Measurements from ENCODE around the gene GNG3. TPM values are rescaled to one million over a fixed set of nuclear protein-coding genes. Genes with fewer than 3 reads are reported as not detected.
"Not testable (repeated sequence)": the region's sequence is repeated elsewhere in the genome, so short reads cannot be mapped to it uniquely, and the experiment has no call there.

The GNG3 gene
- total RNA-seq, 1 donor from 2014 or later, result not detected

DNA sequence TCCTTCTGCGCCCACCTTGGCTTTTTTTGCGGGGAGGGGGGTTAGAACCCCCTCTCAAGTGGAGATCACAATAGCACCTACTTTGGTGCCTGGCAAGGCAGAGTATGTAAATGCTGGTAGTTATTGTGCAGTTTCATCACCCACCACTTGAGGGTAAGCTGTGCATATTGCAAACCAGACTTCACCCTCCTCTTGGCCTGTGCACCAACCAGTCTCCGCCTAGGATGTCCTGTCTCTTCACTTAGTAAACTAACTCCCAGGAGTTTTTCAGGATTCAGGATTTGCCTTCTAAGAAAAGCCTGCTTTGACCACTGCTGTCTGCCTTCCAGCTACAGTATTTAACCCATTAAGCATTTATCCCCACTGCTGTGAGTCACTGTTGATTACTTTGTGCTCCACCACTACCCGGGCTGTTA lies 26.6 kb upstream of the GNG3 start:
- no peaks in the 10 kb centered on the region for H3K27me3 ChIP-seq
- no peaks in the 10 kb centered on the region for H3K9me3 ChIP-seq
- intact Hi-C loops (cut with DNase I), result no loop called here
- TF ChIP-seq, protein P1, sequence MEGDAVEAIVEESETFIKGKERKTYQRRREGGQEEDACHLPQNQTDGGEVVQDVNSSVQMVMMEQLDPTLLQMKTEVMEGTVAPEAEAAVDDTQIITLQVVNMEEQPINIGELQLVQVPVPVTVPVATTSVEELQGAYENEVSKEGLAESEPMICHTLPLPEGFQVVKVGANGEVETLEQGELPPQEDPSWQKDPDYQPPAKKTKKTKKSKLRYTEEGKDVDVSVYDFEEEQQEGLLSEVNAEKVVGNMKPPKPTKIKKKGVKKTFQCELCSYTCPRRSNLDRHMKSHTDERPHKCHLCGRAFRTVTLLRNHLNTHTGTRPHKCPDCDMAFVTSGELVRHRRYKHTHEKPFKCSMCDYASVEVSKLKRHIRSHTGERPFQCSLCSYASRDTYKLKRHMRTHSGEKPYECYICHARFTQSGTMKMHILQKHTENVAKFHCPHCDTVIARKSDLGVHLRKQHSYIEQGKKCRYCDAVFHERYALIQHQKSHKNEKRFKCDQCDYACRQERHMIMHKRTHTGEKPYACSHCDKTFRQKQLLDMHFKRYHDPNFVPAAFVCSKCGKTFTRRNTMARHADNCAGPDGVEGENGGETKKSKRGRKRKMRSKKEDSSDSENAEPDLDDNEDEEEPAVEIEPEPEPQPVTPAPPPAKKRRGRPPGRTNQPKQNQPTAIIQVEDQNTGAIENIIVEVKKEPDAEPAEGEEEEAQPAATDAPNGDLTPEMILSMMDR (IDR thresholded peaks at IDR 0.05), result peak; percentile 58
- H3K36me3 ChIP-seq, result peaks cover 23% of the 10 kb centered on the region
- ATAC-seq, result peak; percentile 82
- peaks cover 24% of the 10 kb centered on the region for H3K4me1 ChIP-seq
- H3K27ac ChIP-seq, result no peak overlapping the region
- no peak overlapping the region for H3K4me3 ChIP-seq
- DNase-seq, result no peak

DNA sequence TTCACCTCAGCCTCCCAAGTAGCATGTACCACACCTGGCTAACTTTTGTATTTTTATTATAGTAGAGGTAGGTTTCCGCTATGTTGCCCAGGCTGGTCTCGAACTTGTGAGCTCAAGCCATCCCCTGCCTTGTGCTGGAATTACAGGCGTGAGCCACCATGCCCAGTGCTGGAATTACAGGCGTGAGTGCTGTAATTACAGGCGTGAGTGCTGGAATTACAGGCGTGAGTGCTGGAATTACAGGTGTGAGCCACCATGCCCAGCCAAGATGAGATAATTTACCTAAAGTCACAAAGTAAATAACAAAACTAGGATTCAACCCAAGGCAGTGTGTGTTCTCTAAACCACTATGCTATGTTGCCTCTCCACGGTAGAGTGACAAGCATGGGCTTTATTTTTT lies 25.0 kb upstream of the GNG3 start:
- Histone ChIP-seq H3K4me3 (no peak overlapping the region), H3K9me3 (no peaks in the 10 kb centered on the region), H3K27me3 (peaks cover 1% of the 10 kb centered on the region), H3K36me3 (peaks cover 6% of the 10 kb centered on the region), H3K27ac (no peak overlapping the region), H3K4me1 (peaks cover 17% of the 10 kb centered on the region)
- intact Hi-C loops (cut with DNase I), result no loop called here
- DNase-seq (no peak), ATAC-seq (no peak)
- TF ChIP-seq, protein P1 (IDR thresholded peaks at IDR 0.05), result no peak

DNA sequence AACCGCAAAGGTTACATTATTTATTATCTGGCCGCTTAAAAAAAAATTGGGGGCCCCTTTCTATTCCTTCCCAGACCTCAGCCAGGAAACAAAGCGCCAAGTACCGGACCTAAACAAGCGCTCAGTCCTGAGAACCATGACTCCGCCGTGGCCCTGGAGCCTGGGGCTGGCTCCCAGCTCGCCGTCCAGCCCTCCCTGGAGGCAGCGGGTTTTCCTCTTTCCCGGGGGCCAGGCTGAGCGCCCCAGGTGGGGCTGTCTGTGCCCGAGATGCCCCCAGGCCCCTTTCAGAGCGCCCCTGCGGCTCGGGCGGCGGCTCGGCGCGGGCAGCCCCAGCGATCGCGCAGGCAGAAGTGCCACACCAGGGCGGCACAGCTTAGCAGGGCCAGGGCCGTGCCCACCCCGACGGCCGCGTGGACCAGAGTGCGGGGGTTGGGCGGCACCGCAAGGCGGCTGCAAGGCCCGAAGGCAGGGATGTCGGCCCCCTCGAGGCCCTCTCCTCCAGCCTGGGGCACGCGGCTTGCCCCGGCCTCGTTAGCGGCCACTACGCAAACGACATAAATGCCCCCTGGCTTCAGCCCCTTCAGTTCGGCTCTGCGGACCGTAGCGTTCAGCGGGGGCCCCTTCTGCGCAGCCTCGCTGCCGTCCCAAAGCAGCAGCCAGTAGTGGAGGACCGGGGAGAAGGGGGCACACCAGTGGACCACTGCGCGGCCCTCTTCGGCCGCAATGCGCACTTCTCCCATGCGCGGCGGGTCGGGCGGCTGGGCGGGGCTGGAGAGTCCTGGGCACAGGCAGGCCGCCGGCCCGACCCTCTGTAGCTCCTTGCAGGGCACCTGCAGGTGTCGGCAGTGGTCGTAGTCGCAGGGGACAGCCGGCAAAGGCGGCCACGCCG lies 19.7 kb upstream of the GNG3 start:
- Histone ChIP-seq H3K27me3 (peaks cover 9% of the 10 kb centered on the region), H3K9me3 (no peaks in the 10 kb centered on the region), H3K4me1 (no peaks in the 10 kb centered on the region), H3K4me3 (peak overlapping the region; percentile 19), H3K36me3 (peaks cover 25% of the 10 kb centered on the region), H3K27ac (no peak overlapping the region)
- ATAC-seq (peak; percentile 46), DNase-seq (no peak)
- intact Hi-C loops (cut with DNase I), result no loop called here
- TF ChIP-seq, protein P1 (IDR thresholded peaks at IDR 0.05), result no peak

DNA sequence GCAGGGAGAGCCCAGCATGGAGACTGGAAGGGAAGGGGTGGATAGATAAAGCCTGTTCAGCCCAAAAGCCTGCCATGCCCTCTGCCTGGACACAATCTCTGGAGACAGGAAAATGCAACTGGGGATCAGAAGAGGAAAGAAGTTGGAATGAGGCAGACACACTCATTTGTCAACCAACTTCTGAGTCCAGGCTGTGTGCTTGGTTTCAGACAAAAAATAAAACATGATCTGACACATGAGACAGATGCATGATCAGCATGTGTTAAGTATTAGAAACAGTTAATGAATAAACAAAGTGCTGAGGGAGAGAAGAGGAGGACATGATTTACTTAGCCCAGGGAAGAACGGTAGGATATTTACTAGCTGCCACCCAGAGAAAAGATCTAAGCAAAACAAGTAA lies 19.0 kb upstream of the GNG3 start:
- H3K9me3 ChIP-seq, result no peaks in the 10 kb centered on the region
- ATAC-seq, result no peak
- H3K36me3 ChIP-seq, result peaks cover 32% of the 10 kb centered on the region
- intact Hi-C loops (cut with DNase I), result no loop called here
- H3K27me3 ChIP-seq, result peaks cover 9% of the 10 kb centered on the region
- H3K4me1 ChIP-seq, result no peaks in the 10 kb centered on the region
- no peak overlapping the region for H3K27ac ChIP-seq
- DNase-seq, result no peak
- TF ChIP-seq, protein P1 (IDR thresholded peaks at IDR 0.05), result no peak
- peak overlapping the region; percentile 19 for H3K4me3 ChIP-seq

DNA sequence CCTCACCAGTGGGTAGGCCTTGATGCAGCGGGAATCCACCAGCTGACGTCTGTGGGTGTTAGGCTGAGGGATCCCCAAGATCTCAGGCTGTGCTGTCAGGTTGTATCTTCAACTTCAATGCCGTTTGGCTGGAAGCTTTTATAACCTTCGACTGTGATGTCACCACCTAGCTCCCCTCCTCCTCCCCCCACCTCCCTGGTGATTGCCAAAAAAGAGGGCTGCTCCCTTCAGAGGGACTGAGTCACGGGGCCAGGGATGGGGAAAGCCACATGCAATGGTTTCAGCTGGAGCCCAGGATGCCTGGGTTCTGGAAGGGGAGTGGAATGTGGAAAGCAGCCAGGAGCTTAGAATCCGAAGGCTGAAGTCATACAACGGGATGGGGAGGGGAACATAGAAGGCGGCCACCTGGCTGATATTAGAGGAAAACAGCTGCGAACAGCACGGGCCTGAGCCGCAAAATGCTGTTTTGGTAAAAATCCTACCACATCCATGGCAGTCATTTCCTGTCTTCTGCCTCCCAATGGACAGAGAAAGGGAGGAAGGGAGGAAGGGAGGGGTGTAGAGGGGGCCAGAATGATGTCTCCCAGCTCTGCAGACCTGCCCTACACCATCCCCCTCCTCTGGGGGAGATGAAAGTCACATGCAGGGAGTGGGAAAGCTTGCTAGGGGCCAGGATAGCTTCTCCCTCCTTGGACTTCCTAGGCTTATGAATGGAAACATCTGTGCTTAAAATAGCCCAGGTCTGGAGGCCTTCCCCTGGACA lies 17.9 kb upstream of the GNG3 start, which contains the start of gene LRRN4CL:
Gene LRRN4CL (minus strand): TSS at position 110 of the 763 bp plus-strand sequence. CDS start 1,022 bp downstream, outside the sequence.
- TF ChIP-seq, protein P1 (IDR thresholded peaks at IDR 0.05), result no peak
- Histone ChIP-seq H3K27ac (peak within 1 kb of the TSS; percentile 36), H3K27me3 (peaks cover 9% of the 10 kb centered on the region), H3K4me3 (peak within 1 kb of the TSS; percentile 19), H3K9me3 (no peaks in the 10 kb centered on the region), H3K36me3 (peaks cover 34% of the 10 kb centered on the region), H3K4me1 (no peaks in the 10 kb centered on the region)
- intact Hi-C loops (cut with DNase I), result no loop called here
- ATAC-seq (peak; percentile 24), DNase-seq (no peak)

DNA sequence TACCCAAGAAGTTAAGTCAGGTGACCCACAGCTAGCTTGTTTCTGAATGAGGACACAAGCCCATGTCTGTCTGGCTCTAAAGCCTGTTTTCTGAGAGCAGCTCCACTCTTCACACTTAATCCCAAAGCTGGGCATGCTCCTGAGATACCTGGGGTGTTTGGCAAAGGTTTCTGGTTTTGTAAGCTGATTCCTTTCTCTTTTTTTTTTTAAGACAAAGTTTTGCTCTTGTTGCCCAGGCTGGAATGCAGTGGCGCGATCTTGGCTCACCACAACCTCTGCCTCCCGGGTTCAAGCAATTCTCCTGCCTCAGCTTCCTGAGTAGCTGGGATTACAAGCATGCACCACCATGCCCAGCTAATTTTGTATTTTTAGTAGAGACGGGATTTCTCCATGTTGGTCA lies 13.9 kb upstream of the GNG3 start:
- H3K27ac ChIP-seq, result not testable (repeated sequence)

More for the DNA sequence above, 13.9 kb upstream of the GNG3 start:
- H3K9me3 ChIP-seq; H3K27me3 ChIP-seq; intact Hi-C loops (cut with DNase I); DNase-seq; H3K4me3 ChIP-seq; H3K4me1 ChIP-seq; ATAC-seq: not testable (repeated sequence)
- peaks cover 34% of the 10 kb centered on the region for H3K36me3 ChIP-seq

Measured in upper lobe of right lung (tissue), 1 donor.